BLaER1 (cell line): ENCODE results near the gene CD53.
A peak's percentile ranks its signal among the peaks of the same experiment; 100 is the strongest.

Source experiments
- H3K27ac ChIP-seq: shearing (Covaris generic); formaldehyde crosslinking; 2 replicates; pipeline ENCODE4 v1.8.1; 2022
- H3K27me3 ChIP-seq: shearing (Covaris generic); formaldehyde crosslinking; 2 replicates; pipeline ENCODE4 v1.8.1; 2022
- H3K36me3 ChIP-seq: shearing (Covaris generic); formaldehyde crosslinking; 2 replicates; pipeline ENCODE4 v1.8.1; 2022
- H3K4me1 ChIP-seq: shearing (Covaris generic); formaldehyde crosslinking; 2 replicates; pipeline ENCODE4 v1.8.1; 2022
- H3K4me2 ChIP-seq: shearing (Covaris generic); formaldehyde crosslinking; 2 replicates; pipeline ENCODE4 v1.8.1; 2022
- H3K4me3 ChIP-seq: shearing (Covaris generic); formaldehyde crosslinking; 2 replicates; pipeline ENCODE4 v1.8.1; 2022
- H3K9ac ChIP-seq: shearing (Covaris generic); formaldehyde crosslinking; 2 replicates; pipeline ENCODE4 v1.8.1; 2022
- H3K9me3 ChIP-seq: shearing (Covaris generic); formaldehyde crosslinking; 2 replicates; pipeline ENCODE4 v1.8.1; 2022
- H4K20me1 ChIP-seq: shearing (Covaris generic); formaldehyde crosslinking; 2 replicates; pipeline ENCODE4 v1.8.1; 2022
- Cebpa-rat ChIP-seq: shearing (Covaris generic); IDR thresholded peaks from 2 replicates; pipeline ENCODE4 v1.8.1; 2022

Gene CD53

DNA sequence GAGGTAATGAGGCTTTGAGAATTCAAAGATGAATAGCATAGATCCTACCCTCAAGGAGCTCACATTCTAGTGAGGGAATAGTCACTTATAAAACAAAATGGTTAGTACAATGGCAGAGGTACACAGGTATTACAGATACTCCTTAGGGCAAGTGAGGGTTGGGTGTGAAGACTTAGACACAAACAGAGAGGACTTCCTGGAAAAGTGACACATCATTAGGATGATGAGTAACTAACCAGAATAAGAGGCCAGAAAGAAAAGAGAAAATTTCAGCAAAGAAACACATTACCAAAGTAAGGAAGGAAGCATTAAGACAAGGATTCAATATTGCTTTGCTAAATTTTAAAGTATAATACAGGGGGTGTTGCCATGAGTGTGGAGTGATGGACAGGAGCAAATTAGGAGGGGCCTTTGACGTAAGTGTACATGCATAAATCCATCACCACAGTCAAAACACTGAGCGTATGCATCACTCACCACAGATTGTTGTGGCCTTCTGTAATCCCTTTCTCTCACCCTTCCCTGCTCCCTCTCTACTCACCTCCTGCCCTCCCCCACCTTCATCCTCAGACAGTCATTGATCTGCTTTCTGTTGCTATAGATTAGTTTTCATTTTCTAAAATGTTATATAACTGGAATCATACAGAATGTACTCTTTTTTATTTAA is 7.9 kb downstream of the CD53 start:
- H4K20me1 ChIP-seq = peaks cover 100% of the 10 kb centered on the region
- peaks cover 58% of the 10 kb centered on the region for H3K36me3 ChIP-seq
- H3K9me3 ChIP-seq = peaks cover 32% of the 10 kb centered on the region
- H3K27me3 ChIP-seq = no peaks in the 10 kb centered on the region
- peaks cover 42% of the 10 kb centered on the region for H3K4me1 ChIP-seq
- no peak overlapping the region for H3K9ac ChIP-seq
- no peak overlapping the region for H3K27ac ChIP-seq
- TF ChIP-seq Cebpa-rat = no peak
- H3K4me2 ChIP-seq = no peak overlapping the region; the same call in 1 of the 2 replicates
- H3K4me3 ChIP-seq = no peak overlapping the region

DNA sequence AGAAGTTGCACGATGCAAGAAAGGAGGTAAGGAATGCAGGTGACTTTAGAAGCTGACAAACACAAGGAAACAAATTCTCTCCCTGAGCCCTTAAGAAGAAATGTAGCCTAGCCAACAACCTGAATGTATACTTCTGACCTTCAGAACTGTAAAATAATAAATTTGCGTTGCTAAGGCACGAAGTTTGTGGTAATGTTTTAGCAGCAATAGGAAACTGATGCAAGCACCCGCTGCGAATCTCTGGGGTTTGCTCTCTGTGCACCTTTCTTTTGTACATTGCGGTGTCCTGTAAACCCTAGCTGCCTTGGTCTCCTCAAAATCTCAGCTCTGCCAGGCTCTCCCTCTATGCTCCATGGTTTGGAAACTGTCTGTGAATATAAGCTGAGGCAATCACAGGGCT is 15.1 kb downstream of the CD53 start:
- Histone ChIP-seq H3K4me3 (no peak overlapping the region), H3K27me3 (no peaks in the 10 kb centered on the region), H4K20me1 (peaks cover 100% of the 10 kb centered on the region), H3K27ac (no peak overlapping the region), H3K9ac (no peak overlapping the region), H3K4me1 (no peaks in the 10 kb centered on the region), H3K4me2 (no peak overlapping the region), H3K9me3 (peaks cover 20% of the 10 kb centered on the region), H3K36me3 (peaks cover 74% of the 10 kb centered on the region)
- TF ChIP-seq Cebpa-rat = no peak

- peaks cover 80% of the 10 kb centered on the region for H3K36me3 ChIP-seq
- H3K9me3 ChIP-seq = peaks cover 20% of the 10 kb centered on the region
- no peak overlapping the region for H3K27ac ChIP-seq
- no peak overlapping the region for H3K4me3 ChIP-seq
- TF ChIP-seq Cebpa-rat = no peak
- H3K4me2 ChIP-seq = no peak overlapping the region
- peaks cover 100% of the 10 kb centered on the region for H4K20me1 ChIP-seq
- no peaks in the 10 kb centered on the region for H3K27me3 ChIP-seq
- peaks cover 5% of the 10 kb centered on the region; the same call in 1 of the 2 replicates for H3K4me1 ChIP-seq
- H3K9ac ChIP-seq = no peak overlapping the region
Measured at GRCh38 chr1:110888641-110889040, 15.7 kb downstream of the CD53 start.

- TF ChIP-seq Cebpa-rat = no peak
- Histone ChIP-seq H3K36me3 (peaks cover 92% of the 10 kb centered on the region), H4K20me1 (peaks cover 100% of the 10 kb centered on the region), H3K27ac (no peak overlapping the region), H3K27me3 (no peaks in the 10 kb centered on the region), H3K9ac (no peak overlapping the region), H3K4me2 (no peak overlapping the region), H3K4me3 (no peak overlapping the region), H3K9me3 (peaks cover 11% of the 10 kb centered on the region), H3K4me1 (peaks cover 24% of the 10 kb centered on the region)
Measured at GRCh38 chr1:110890474-110891196, 17.7 kb downstream of the CD53 start.

- Histone ChIP-seq H3K4me1 (peaks cover 30% of the 10 kb centered on the region), H3K27me3 (no peaks in the 10 kb centered on the region), H3K4me2 (0 out of 2 replicates have a peak overlapping the region, but pooled peaks have one; percentile 10), H3K27ac (no peak overlapping the region), H3K9ac (no peak overlapping the region), H4K20me1 (peaks cover 98% of the 10 kb centered on the region), H3K9me3 (no peaks in the 10 kb centered on the region), H3K4me3 (no peak overlapping the region), H3K36me3 (peaks cover 94% of the 10 kb centered on the region)
- TF ChIP-seq Cebpa-rat = no peak
Measured at GRCh38 chr1:110893908-110894490, 21.1 kb downstream of the CD53 start.

- peaks cover 98% of the 10 kb centered on the region for H3K36me3 ChIP-seq
- no peak overlapping the region for H3K27ac ChIP-seq
- no peak for TF ChIP-seq Cebpa-rat
- no peaks in the 10 kb centered on the region for H3K27me3 ChIP-seq
- H3K9me3 ChIP-seq = no peaks in the 10 kb centered on the region
- H3K4me3 ChIP-seq = no peak overlapping the region
- peaks cover 30% of the 10 kb centered on the region for H3K4me1 ChIP-seq
- H3K4me2 ChIP-seq = no peak overlapping the region
- peaks cover 91% of the 10 kb centered on the region for H4K20me1 ChIP-seq
- no peak overlapping the region for H3K9ac ChIP-seq
Measured at GRCh38 chr1:110896090-110896489, 23.1 kb downstream of the CD53 start.

DNA sequence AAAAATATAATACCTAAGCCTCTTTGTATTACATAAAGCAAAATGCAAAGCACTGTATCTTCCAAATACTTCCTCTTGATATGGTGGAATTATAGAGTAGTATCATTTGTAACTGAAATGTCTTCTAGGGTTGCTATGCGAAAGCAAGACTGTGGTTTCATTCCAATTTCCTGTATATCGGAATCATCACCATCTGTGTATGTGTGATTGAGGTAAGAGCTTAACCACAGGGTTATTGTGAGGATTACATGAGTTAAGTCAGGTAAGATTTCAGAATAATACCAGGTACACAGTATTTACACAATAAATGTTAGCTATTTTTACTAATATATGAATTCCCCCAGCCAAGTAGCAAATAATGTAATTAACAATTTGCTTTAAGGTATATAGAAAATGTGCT is 24.7 kb downstream of the CD53 start:
- Histone ChIP-seq H3K27me3 (no peaks in the 10 kb centered on the region), H3K4me3 (no peak overlapping the region), H3K9ac (no peak overlapping the region), H3K27ac (no peak overlapping the region), H3K36me3 (peaks cover 98% of the 10 kb centered on the region), H3K4me2 (no peak overlapping the region), H4K20me1 (peaks cover 75% of the 10 kb centered on the region), H3K9me3 (no peaks in the 10 kb centered on the region), H3K4me1 (peaks cover 30% of the 10 kb centered on the region)
- no peak for TF ChIP-seq Cebpa-rat

DNA sequence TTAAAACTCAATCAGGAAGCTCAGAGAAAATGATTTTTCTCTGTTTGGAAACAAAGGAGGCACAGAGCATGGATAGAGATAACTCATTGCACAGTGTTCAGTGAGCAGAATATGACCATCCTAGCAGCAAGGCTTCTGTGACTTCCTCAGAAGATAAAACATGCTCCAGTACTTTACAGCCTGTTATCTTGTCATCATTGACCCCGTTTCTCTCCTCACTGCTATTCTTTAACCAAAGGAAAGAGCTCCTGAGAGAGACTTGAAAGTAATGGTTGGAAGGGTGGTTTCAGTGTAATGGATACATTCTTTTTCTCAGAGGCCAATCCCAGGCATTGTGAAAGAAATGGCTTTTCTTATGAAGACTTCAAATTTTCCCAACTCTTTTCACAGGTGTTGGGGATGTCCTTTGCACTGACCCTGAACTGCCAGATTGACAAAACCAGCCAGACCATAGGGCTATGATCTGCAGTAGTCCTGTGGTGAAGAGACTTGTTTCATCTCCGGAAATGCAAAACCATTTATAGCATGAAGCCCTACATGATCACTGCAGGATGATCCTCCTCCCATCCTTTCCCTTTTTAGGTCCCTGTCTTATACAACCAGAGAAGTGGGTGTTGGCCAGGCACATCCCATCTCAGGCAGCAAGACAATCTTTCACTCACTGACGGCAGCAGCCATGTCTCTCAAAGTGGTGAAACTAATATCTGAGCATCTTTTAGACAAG is 25.9 kb downstream of the CD53 start:
- no peak overlapping the region for H3K27ac ChIP-seq
- no peak for TF ChIP-seq Cebpa-rat
- H3K9me3 ChIP-seq = no peaks in the 10 kb centered on the region
- H3K4me2 ChIP-seq = no peak overlapping the region
- peaks cover 68% of the 10 kb centered on the region for H4K20me1 ChIP-seq
- H3K9ac ChIP-seq = no peak overlapping the region
- H3K27me3 ChIP-seq = no peaks in the 10 kb centered on the region
- H3K4me3 ChIP-seq = no peak overlapping the region
- H3K36me3 ChIP-seq = peaks cover 98% of the 10 kb centered on the region
- H3K4me1 ChIP-seq = peaks cover 23% of the 10 kb centered on the region

GRCh38 chr1:110899458-110899843 is 26.5 kb downstream of the CD53 start:
- Histone ChIP-seq H3K9ac (no peak overlapping the region), H3K27me3 (no peaks in the 10 kb centered on the region), H3K4me3 (no peak overlapping the region), H3K4me2 (no peak overlapping the region), H4K20me1 (peaks cover 66% of the 10 kb centered on the region), H3K9me3 (no peaks in the 10 kb centered on the region), H3K27ac (no peak overlapping the region), H3K36me3 (peaks cover 96% of the 10 kb centered on the region), H3K4me1 (peaks cover 17% of the 10 kb centered on the region)
- TF ChIP-seq Cebpa-rat = no peak
